Measurements from ENCODE around the gene POU6F2. TPM values are rescaled to one million over a fixed set of nuclear protein-coding genes. Genes with fewer than 3 reads are reported as not detected.

POU6F2 gene
- total RNA-seq, 1 experiment from 2014 or later: 0.24 TPM

- peak; percentile 32 for DNase-seq (ENCODE audit: low read depth, low spot score)
Observed at GRCh38 chr7:39507866-39508551, 530.3 kb downstream of the POU6F2 start.

GRCh38 chr7:39509436-39509835, 531.7 kb downstream of the POU6F2 start:
- DNase-seq (ENCODE audit: low read depth, low spot score): no peak
- in situ Hi-C loops (cut with HindIII; ENCODE audit: low pct_unique_long_range_greater_than_20kb, low sequenced_read_pairs): no loop called here

More at GRCh38 chr7:39507866-39508551, 530.3 kb downstream of the POU6F2 start:
- in situ Hi-C loops (cut with HindIII; ENCODE audit: low pct_unique_long_range_greater_than_20kb, low sequenced_read_pairs): no loop called here

DNA sequence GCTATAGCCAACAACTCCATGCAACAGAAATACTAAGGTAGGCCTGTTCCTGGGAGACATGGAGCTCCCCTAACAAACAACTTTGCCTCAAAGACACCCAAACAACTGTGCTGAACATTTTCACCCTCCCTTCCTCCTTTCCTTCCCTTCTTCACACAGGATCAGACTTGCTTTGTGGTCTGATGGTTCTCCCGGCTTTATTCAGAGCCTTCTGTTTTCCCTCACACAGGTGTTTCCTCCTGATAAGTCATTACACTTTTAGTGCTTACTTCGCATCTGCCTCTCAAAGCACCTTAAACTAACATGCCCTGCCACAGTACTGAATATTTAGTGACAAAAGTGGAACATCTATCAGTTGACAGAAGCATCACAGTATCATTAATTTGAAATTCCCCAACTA, 532.2 kb downstream of the POU6F2 start:
- DNase-seq (ENCODE audit: low read depth, low spot score): no peak
- in situ Hi-C loops (cut with HindIII; ENCODE audit: low pct_unique_long_range_greater_than_20kb, low sequenced_read_pairs): no loop called here

DNA sequence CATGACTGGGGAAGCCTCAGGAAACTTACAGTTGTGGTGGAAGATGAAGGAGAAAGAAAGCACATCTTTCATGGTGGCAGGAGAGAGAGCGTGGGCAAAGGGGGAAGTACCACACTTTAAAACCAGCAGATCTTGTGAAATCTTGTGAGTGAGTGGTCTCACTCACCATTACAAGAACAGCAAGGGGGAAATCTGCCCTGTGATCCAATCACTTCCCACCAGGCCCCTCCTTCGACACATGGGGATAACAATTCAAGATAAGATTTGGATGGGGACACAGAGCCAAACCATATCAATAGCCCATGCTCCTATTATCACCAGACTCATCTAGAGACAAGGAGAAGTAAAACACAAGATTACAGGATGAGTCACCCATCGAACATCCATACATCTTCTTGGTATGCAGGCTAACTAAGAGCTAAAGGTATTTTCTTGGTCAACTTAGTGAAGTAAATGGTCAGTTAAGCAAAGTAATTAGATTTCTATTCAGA, 533.2 kb downstream of the POU6F2 start:
- DNase-seq (ENCODE audit: low read depth, low spot score): no peak
- in situ Hi-C loops (cut with HindIII; ENCODE audit: low pct_unique_long_range_greater_than_20kb, low sequenced_read_pairs): no loop called here

DNA sequence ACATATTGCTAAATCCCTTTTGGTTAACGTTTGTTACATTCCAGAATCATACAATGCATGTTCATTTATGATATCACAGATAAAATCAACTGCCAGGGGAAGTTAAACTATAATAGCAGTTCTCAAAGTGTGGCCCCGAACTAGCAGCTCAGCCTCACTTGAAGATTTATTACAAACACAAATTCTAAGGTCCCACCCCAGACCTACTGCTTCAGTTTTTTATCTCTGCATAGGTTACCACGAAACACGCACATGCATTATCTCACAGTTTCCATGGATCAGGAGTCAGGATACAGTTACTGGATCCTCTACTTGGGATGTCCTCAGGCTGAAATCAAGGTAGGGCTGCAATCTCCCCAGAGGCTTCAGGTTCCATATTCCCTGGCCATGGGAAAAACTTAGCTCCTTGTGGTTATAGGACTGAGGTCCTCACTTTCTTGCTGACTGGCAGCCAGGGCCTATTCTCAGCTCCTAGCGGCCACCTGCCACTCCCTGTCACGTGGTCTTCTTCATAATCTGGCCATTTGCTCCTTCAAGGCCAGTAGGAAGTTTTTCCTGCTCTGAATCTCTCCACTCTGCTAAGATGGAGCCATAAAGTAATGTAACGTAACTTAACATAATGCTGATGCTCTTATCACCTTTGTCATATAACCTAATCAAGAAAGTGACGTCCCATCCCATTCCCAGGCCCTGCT, 538.0 kb downstream of the POU6F2 start:
- no peak for DNase-seq (ENCODE audit: low read depth, low spot score)
- in situ Hi-C loops (cut with HindIII; ENCODE audit: low pct_unique_long_range_greater_than_20kb, low sequenced_read_pairs): no loop called here

DNA sequence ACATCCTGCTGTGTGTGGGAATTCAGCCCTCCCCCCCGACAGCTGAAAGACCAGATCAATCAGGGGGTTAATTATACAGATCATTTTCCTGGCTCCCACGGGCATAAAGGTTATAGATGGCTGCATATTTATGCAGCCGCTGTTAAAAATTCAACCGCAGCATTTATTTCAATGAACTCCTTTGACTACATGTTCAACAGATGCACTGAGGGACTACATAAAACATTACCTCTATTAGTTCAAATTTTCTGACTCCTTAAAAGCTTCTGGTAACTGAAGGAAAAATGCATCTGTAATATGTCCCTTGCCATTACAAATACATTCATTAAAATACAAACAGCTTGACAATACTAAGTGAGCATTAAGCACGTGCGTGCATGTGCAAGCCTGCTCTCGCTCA, 538.8 kb downstream of the POU6F2 start:
- in situ Hi-C loops (cut with HindIII; ENCODE audit: low pct_unique_long_range_greater_than_20kb, low sequenced_read_pairs): no loop called here
- no peak for DNase-seq (ENCODE audit: low read depth, low spot score)

DNA sequence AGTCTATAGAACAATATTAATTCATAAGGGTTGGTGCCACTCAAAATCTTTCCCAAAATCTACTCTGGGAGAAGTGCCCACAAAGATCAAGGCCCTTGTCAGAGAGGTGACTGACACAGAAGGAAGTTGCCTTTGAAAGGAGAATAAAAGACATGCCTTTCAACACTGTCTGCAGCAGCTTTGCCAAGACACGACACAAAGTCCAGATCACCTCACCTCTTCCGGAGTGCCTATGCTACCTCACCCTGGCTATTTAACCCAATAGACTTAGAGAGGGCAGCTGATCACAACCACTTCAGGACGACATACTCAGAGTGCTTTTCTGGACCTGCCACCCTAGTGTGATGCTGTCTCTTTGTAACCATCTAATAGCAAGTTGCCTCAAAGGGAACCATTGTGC, 539.5 kb downstream of the POU6F2 start:
- in situ Hi-C loops (cut with HindIII; ENCODE audit: low pct_unique_long_range_greater_than_20kb, low sequenced_read_pairs): no loop called here
- no peak for DNase-seq (ENCODE audit: low read depth, low spot score)

Small RNA genes lying within 50 kb of the gene (small RNA-seq; reads per million reads assigned to genes)
- gene SNORA20B: 0.24 to 0.91 reads per million in 2 experiments

Other genes with a start within 250 kb of the POU6F2 start
- gene VPS41, start 68.7 kb upstream of the POU6F2 start, total RNA-seq (2014; rRNA removed; shearing (Covaris generic)): 86.0 and 92.6 TPM in 2 replicates

Data from SK-MEL-5 (cell line).